GM21786 (cell line): ENCODE results near the gene PEX19.

ENCODE experiments used
- ATAC-seq: cut with Tn5 transposase; IDR thresholded peaks from one replicate; pipeline ENCODE4 v1.9.1; 2021; ENCODE audit not compliant: unreplicated experiment

Gene PEX19

DNA sequence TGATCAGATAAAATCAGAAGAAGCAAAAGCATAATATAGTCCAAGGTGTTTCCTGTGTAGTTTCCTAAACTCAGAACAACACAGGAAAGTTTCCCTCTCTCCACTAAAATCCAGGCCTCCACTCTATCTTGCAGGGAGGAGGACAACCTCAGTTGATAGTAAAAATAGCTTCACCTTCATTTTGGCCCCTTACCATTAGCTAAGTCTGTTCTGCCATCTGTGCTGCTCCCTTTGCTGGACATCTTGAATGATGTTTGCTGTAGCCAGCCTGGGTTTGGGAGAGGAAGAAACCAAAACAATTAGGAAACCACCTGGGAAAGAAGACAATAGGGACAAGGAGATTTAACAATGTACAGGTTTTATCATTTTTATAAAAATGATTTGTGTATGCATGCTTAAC, 41.2 kb downstream of the PEX19 start:
- no peak for ATAC-seq

DNA sequence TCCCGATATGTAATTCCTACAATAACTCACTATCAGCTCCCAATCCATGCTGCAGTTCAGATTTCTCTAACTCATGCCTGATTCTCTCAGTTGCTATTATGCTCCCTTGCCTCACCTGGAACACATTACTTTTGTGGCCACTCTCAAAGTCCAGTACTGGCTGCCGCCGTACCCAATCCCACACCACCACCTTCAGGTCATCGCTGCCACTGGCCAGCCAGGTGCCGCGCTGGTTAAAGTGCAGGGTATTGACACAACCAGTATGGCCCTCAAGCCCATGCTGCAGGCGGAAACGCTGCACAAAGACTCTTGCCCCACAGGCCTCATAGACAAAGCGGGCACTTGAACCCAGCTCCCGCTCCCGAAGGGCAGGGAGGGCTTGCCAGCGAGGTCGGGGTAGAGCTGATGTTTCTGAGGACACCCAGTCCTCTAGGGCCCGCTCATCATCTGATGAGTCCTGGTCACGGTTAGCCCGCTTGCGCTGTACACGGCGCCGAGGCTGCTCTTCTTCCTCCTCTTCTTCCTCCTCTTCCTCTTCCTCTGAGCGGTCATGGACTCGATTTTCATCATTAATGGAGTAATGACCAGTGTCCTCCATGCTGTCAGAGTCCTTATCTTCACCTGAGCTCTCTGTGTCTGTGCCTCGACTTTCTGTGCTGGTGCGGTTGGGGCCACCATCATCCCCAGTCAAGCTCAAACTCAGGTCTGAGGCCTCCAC, 45.2 kb downstream of the PEX19 start:
- ATAC-seq = no peak

DNA sequence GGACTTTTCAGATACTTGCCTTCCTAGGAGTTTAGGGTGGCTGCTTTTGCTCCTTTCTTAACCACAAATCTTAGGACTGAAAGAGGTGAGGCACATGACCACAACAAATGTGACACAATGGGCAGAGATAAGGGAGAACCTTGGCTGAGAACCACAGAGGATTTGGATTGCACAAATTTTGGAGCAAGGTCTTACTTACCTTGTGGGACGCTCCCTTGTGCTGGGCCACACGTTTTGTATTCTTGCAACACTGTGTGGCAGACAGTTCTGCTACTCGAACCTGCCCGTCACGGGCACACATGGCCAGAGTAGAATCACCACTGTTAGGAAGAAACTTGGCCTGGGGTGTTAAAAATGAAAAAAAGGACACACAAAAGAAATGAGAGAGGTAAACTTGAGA, 46.5 kb downstream of the PEX19 start:
- ATAC-seq = no peak

DNA sequence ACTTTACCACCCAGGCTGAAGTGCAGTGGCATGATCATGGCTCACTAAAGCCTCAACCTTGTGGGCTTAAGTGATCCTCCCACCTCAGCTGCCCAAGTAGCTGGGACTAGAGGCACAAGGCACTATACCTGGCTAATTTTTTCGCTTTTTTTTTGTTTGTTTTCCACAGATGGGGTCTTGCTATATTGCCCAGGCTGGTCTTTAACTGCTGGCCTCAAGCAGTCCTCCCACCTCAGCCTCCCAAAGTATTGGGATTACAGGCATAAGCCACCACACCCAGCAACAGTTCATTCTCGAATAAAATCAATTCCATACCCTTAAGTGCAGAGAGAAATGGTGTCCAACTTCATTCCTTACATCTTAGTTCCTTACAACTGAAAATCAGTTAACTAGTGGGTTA, 47.4 kb downstream of the PEX19 start:
- ATAC-seq = no peak

DNA sequence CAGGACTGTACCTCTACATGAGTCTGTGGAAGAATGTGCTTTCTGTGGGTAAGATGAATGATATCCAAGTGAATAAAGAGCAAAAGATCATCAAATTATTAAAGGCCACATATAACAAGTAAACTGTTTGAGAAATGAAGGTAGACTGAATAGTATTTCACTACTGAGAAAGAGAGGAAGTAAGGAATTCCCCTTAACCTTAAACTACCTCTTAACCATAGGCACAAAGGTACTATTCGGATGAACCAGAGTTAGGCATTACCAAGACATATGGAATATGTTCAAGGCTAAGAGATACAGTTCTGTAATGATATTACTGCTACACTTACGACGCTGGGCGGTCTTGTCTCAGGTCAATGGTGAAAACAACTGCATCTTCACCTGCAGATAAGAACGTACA, 48.1 kb downstream of the PEX19 start:
- no peak for ATAC-seq

DNA sequence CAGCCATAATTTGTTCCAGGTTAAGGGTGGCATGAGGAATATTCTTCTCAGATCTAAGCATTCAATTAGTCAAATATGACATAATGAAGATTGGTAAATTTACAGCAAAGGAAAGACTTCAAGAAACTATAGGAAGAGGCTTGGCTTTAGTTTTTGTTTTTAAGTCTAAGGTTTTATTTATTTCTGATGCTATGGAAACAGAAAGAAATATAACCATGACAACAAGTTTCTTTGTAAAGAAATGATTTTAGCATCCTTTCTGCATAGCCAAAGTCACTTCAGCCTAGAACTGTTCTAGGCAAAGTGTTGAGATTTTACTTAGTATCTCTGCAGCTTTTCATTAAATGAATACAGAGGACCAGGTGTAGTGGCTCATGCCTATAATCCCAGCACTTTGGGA, 52.0 kb downstream of the PEX19 start:
- ATAC-seq = no peak

DNA sequence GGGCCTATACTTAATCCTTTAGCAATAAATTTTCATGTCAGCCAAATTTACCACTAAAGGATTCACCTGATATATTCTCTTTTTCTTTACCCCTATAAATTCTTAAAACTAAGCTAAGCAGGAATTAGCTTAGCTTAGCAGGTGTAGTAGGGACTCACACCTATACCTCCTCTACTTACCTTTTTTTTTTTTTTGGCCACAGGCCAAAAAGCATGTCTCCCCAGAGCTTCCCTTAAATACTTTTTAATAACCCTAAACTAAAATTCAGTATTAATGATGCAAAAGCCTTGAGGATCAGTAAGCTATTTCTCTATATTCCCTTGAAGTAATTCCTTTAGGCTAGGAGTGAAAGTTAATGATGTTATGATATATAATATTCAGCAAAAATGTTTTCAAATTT, 56.5 kb downstream of the PEX19 start:
- no peak for ATAC-seq

DNA sequence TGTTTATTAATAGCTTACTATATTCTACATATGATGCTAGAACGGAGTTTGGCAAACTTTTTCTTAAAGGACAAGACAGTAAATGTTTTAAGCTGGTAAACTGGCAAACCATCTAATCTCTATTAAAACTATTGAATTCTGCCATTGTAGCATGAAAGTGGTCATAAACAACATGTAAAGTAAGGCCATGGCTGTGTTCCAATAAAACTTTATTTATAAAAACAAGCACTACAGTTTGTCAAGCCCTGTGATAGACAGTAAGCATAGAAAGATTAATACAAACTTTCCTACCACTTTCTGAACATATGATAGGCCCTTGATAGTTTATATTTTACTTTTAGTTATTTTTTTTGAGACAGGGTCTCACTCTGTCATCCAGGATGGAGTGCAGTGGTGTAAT, 57.4 kb downstream of the PEX19 start:
- ATAC-seq = no peak

DNA sequence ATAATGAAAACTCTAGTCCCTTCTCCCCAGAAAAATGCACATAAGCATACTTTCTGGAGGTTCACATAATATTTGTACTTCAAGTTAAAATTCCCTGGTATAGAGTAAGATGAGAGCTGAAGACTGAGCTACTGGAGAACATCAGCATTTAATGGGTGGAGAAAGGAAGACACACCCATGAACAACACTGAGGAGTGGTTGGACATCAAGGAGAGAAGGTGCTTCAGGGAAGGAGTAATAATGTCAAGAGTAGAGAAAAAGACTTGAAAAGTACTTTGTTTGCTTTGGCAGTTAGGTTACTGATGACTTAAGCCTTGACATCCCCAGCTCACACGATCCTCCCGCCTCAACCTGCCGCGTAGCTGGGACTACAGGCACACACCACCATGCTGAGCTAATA, 57.9 kb downstream of the PEX19 start:
- no peak for ATAC-seq
